ENCODE results near the gene DMKN. TPM values are rescaled to one million over a fixed set of nuclear protein-coding genes. Genes with fewer than 3 reads are reported as not detected.

Gene DMKN
- total and polyA plus RNA-seq, 9 of the 15 experiments (the other 6 are each of a cell fraction or from before 2014, with no cell fraction given) = 0.36 to 0.53 TPM; not detected in 7

DNA sequence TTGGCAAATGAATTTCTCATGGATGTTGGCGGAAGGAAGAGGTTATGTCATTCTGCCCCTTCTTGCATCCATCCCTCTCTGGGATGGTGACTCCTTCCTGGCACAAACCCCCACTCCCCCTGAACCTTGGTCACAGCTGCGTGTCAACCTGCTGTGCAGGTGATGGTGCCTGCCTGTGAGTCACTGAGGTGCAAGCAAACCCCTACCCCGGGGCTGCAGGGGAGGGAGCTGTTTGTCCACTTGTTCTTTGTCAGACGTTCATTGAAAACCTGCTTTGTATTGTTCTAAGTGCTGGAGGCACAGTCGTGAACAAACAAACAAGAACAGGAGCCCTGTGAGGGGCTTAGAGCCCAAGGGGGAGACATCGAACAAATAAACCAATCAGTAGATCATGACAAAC, 17.8 kb upstream of the DMKN start:
- Histone ChIP-seq H3K27me3 (ENCODE audit: control insufficient read depth in 2 of 2, insufficient read depth in 2 of 2, low read length in 2 of 2) (peaks cover 43 to 87% of the 10 kb centered on the region in 2 experiments), H3K9ac (ENCODE audit: insufficient read depth in 1 of 2, low read depth in 2 of 2, low read length in 2 of 2) (no peak overlapping the region), H3K4me3 (no peak overlapping the region), H3K27ac (ENCODE audit: extremely low read depth, low read depth, low read length) (no peak overlapping the region), H3K4me1 (replicated peaks in 1 of 2; ENCODE audit: control insufficient read depth in 2 of 2, insufficient read depth in 2 of 2, low read length in 2 of 2) (peaks cover 3 to 15% of the 10 kb centered on the region in 2 experiments; a peak in 3 of 5 replicates), H3K79me2 (ENCODE audit: control insufficient read depth, insufficient read depth, low read length) (no peaks in the 10 kb centered on the region), H3K36me3 (ENCODE audit: control insufficient read depth, insufficient read depth, low read length) (no peaks in the 10 kb centered on the region), H3K9me1 (ENCODE audit: control insufficient read depth, insufficient read depth, low read length) (no peaks in the 10 kb centered on the region), H3K4me2 (ENCODE audit: insufficient read depth, low read length) (no peak overlapping the region), H2AFZ (ENCODE audit: low read depth, low read length) (no peak overlapping the region), H4K20me1 (replicated peaks; ENCODE audit: control insufficient read depth, insufficient read depth, low read length) (peaks cover 11% of the 10 kb centered on the region), H3K9me3 (replicated peaks; ENCODE audit: control insufficient read depth, insufficient read depth, low read depth, low read length) (no peaks in the 10 kb centered on the region)
- no peak for FAIRE-seq
- no peak for ATAC-seq
- BruUV-seq (replicated peaks) = no TSS peak
- intact Hi-C loops (cut with micrococcal nuclease) = no loop called here
- TF ChIP-seq ZNF324 (CRISPR knock-in tag; IDR thresholded peaks at IDR 0.05) (no peak), ZFP30 (CRISPR knock-in tag; IDR thresholded peaks at IDR 0.05; ENCODE audit: borderline replicate concordance) (no peak), ZNF184 (CRISPR knock-in tag; IDR thresholded peaks at IDR 0.05) (no peak), RBM15 (IDR thresholded peaks at IDR 0.05; ENCODE audit: insufficient read depth, low read length) (no peak), HDAC6 (IDR thresholded peaks at IDR 0.05; ENCODE audit: low read depth, low read length) (no peak)
- 2% methylated on average over 6 of the region's 6 CpGs for WGBS (ENCODE audit: insufficient coverage, low coverage, missing lambda C conversion rate)
- ChIA-PET POLR2A (no interaction called here), CTCF (ENCODE audit: low intra/inter-chr PET ratio) (no interaction called here)
- DNase-seq (ENCODE audit: extremely low read depth in 1 of 4, low spot score in 3 of 4) = no peak
- in situ Hi-C loops (cut with MboI) = no loop called here
